GM23338 (cell line): Measurements from ENCODE around the gene PGBD5. TPM values are rescaled to one million over a fixed set of nuclear protein-coding genes. Genes with fewer than 3 reads are reported as not detected.

Experiments used
- ATAC-seq: fragments of 200-7000 bp; cut with Tn5 transposase; 3 replicates; pipeline ENCODE4 v1.9.1; 2020
- DNase-seq: peaks from one replicate; pipeline ENCODE4 v3.0.0-alpha.2; 2015; ENCODE audit warnings: low spot score
- H2AFZ ChIP-seq: fragments of 200-600 bp; sonication (generic); 2 replicates; pipeline ENCODE4 v1.8.0; 2016; ENCODE audit warnings: antibody characterized with exemption, mild to moderate bottlenecking, moderate library complexity
- H3F3A ChIP-seq: fragments of 200-600 bp; sonication (generic); replicated peaks from 2 replicates; pipeline ENCODE4 v1.8.0; 2017; ENCODE audit warnings: antibody characterized with exemption, mixed run types, low read depth
- H3K27ac ChIP-seq: fragments of 200-600 bp; sonication (generic); 2 replicates; pipeline ENCODE4 v1.6.1; 2016; ENCODE audit warnings: low read depth
- H3K27me3 ChIP-seq: fragments of 200-600 bp; sonication (generic); 2 replicates; pipeline ENCODE4 v1.8.0; 2016; ENCODE audit warnings: mild to moderate bottlenecking, mixed run types, moderate library complexity; ENCODE audit not compliant: insufficient read depth
- H3K36me3 ChIP-seq: fragments of 200-600 bp; sonication (generic); 2 replicates; pipeline ENCODE4 v1.8.0; 2016; ENCODE audit warnings: mild to moderate bottlenecking; ENCODE audit not compliant: insufficient read depth
- H3K4me1 ChIP-seq: fragments of 200-600 bp; sonication (generic); 2 replicates; pipeline ENCODE4 v1.8.0; 2016; ENCODE audit warnings: mild to moderate bottlenecking, moderate library complexity; ENCODE audit not compliant: insufficient read depth
- H3K4me2 ChIP-seq: fragments of 200-600 bp; sonication (generic); 2 replicates; pipeline ENCODE4 v1.7.1; 2017; ENCODE audit warnings: mixed run types
- H3K4me3 ChIP-seq: fragments of 200-600 bp; sonication (generic); 2 replicates; pipeline ENCODE4 v1.6.1; 2016; ENCODE audit warnings: mixed run types
- H3K79me2 ChIP-seq: fragments of 200-600 bp; sonication (generic); replicated peaks from 2 replicates; pipeline ENCODE4 v1.8.0; 2017; ENCODE audit warnings: mild to moderate bottlenecking; ENCODE audit not compliant: insufficient read depth
- H3K9me2 ChIP-seq: fragments of 200-600 bp; sonication (generic); 2 replicates; pipeline ENCODE4 v1.8.0; 2017; ENCODE audit not compliant: insufficient read depth
- H4K20me1 ChIP-seq: fragments of 200-600 bp; sonication (generic); replicated peaks from 2 replicates; pipeline ENCODE4 v1.8.0; 2017; ENCODE audit warnings: mild to moderate bottlenecking; ENCODE audit not compliant: insufficient read depth
- H3K27ac Mint-ChIP-seq: 2 replicates; pipeline ENCODE4 v1.8.0; 2020; ENCODE audit warnings: inconsistent platforms, mild to moderate bottlenecking, moderate library complexity, mixed read lengths
- H3K27me3 Mint-ChIP-seq: 3 replicates; pipeline ENCODE4 v1.8.0; 2022; ENCODE audit warnings: low read depth, mild to moderate bottlenecking, moderate library complexity, mixed read lengths, inconsistent platforms; ENCODE audit not compliant: insufficient read depth, poor library complexity
- H3K36me3 Mint-ChIP-seq: 3 replicates; pipeline ENCODE4 v1.8.0; 2021; ENCODE audit warnings: low read depth, mild to moderate bottlenecking, inconsistent platforms, moderate library complexity, mixed read lengths
- H3K4me1 Mint-ChIP-seq: 3 replicates; pipeline ENCODE4 v1.8.0; 2020; ENCODE audit warnings: mild to moderate bottlenecking, inconsistent platforms, mixed read lengths
- H3K4me3 Mint-ChIP-seq: 3 replicates; pipeline ENCODE4 v1.8.0; 2021; ENCODE audit warnings: moderate library complexity, mild to moderate bottlenecking, inconsistent platforms, mixed read lengths
- H3K9me3 Mint-ChIP-seq: 3 replicates; pipeline ENCODE4 v1.8.0; 2020; ENCODE audit warnings: moderate library complexity, mild to moderate bottlenecking, inconsistent platforms, mixed read lengths
- CREB1 ChIP-seq: fragments of 250-450 bp; sonication (Bioruptor Pico); IDR thresholded peaks from 2 replicates; pipeline ENCODE4 v1.5.0; 2020; ENCODE audit warnings: low read depth, mild to moderate bottlenecking, moderate library complexity
- JUNB ChIP-seq: IDR thresholded peaks from one replicate; pipeline ENCODE4 v1.6.1; 2016; ENCODE audit warnings: antibody characterized with exemption; ENCODE audit not compliant: unreplicated experiment
- NANOG ChIP-seq: IDR thresholded peaks from 2 replicates; pipeline ENCODE4 v1.6.1; 2016; ENCODE audit warnings: antibody characterized with exemption, borderline replicate concordance
- POLR2AphosphoS5 ChIP-seq: IDR thresholded peaks from 2 replicates; pipeline ENCODE4 v1.6.1; 2016; ENCODE audit warnings: antibody characterized with exemption, low read depth
- STAT1 ChIP-seq: IDR thresholded peaks from one replicate; pipeline ENCODE4 v1.6.1; 2016; ENCODE audit warnings: antibody characterized with exemption; ENCODE audit not compliant: unreplicated experiment
- ZNF331 ChIP-seq: fragments of 250-450 bp; sonication (Bioruptor Pico); IDR thresholded peaks from 2 replicates; pipeline ENCODE4 v1.5.0; 2020; ENCODE audit warnings: low read depth, mild to moderate bottlenecking, moderate library complexity
- polyA plus RNA-seq: library from polyadenylated mRNA; unstranded; fragments of >200 nt; fragmentation: Nextera tagmentation; extraction: Ambion mirVana; gene quantifications from 2 replicates; pipeline ENCODE4 v1.2.1, GENCODE V29; 2016
- total RNA-seq: library from RNA; depleted of rRNA; stranded (reverse); fragments of >200 nt; shearing (Covaris generic); gene quantifications from 2 replicates; pipeline ENCODE4 v1.2.3, GENCODE V29; 2014
- TF ChIP-seq, protein P1 (sequence below): IDR thresholded peaks from one replicate; pipeline ENCODE4 v1.6.1; 2018; ENCODE audit warnings: antibody characterized with exemption; ENCODE audit not compliant: unreplicated experiment
- TF ChIP-seq, protein P2 (sequence below): fragments of 250-450 bp; sonication (Bioruptor Pico); IDR thresholded peaks from 2 replicates; pipeline ENCODE4 v1.5.0; 2020; ENCODE audit warnings: mild to moderate bottlenecking, moderate library complexity
- TF ChIP-seq, protein P3 (sequence below): IDR thresholded peaks from 2 replicates; pipeline ENCODE4 v1.6.1; 2016; ENCODE audit warnings: antibody characterized with exemption
- TF ChIP-seq, protein P4 (sequence below), 2 experiments: fragments of 200-600 bp in 1 of 2; sonication (generic) in 1 of 2; conservative IDR thresholded peaks; 2 replicates each; pipeline versions ENCODE4 v1.5.1 to v1.6.1; 2016 to 2017; ENCODE audit warnings: antibody characterized with exemption in 2 of 2, low read depth in 2 of 2, mild to moderate bottlenecking in 2 of 2, moderate library complexity in 1 of 2

PGBD5 gene
- total and polyA plus RNA-seq, 2 experiments from 2014 or later: 3.4 to 16.6 TPM

DNA sequence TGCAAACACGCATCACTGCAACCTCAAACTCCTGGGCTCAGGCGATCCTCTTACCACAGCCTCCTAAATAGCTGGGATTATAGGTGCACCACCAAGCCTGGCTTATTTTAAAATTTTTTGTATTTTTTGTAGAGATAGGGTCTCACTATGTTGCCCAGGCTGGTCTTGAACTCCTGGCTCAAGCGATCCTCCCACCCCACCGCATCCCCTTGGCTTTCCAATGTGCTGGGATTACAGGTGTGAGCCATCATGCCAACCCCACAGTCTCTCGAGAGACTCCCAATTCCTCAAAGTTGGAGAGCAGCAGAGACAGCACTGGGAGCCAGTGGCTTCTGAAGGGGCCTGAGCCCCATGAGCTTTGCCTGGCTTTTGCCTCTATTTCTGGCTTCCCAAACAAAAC is 42.7 kb downstream of the PGBD5 start:
- Mint-ChIP-seq H3K36me3 (peaks cover 16% of the 10 kb centered on the region), H3K27ac (peak overlapping the region; percentile 60), H3K4me3 (no peak overlapping the region), H3K4me1 (peaks cover 27% of the 10 kb centered on the region), H3K27me3 (no peaks in the 10 kb centered on the region), H3K9me3 (peaks cover 12% of the 10 kb centered on the region)
- Histone ChIP-seq H2AFZ (no peak overlapping the region), H3K4me1 (peaks cover 21% of the 10 kb centered on the region), H3K4me2 (no peak overlapping the region), H4K20me1 (0 out of 2 replicates have a peak, but pooled peaks cover 7% of the 10 kb centered on the region), H3K27me3 (no peaks in the 10 kb centered on the region), H3K79me2 (peaks cover 18% of the 10 kb centered on the region), H3K36me3 (0 out of 2 replicates have a peak, but pooled peaks cover 4% of the 10 kb centered on the region), H3F3A (no peaks in the 10 kb centered on the region), H3K9me2 (0 out of 2 replicates have a peak, but pooled peaks cover 3% of the 10 kb centered on the region), H3K27ac (no peak overlapping the region), H3K4me3 (no peak overlapping the region)
- TF ChIP-seq ZNF331 (CRISPR knock-in tag) (no peak), STAT1 (no peak), CREB1 (no peak), POLR2AphosphoS5 (no peak), JUNB (no peak), NANOG (no peak)
- TF ChIP-seq, protein P1, sequence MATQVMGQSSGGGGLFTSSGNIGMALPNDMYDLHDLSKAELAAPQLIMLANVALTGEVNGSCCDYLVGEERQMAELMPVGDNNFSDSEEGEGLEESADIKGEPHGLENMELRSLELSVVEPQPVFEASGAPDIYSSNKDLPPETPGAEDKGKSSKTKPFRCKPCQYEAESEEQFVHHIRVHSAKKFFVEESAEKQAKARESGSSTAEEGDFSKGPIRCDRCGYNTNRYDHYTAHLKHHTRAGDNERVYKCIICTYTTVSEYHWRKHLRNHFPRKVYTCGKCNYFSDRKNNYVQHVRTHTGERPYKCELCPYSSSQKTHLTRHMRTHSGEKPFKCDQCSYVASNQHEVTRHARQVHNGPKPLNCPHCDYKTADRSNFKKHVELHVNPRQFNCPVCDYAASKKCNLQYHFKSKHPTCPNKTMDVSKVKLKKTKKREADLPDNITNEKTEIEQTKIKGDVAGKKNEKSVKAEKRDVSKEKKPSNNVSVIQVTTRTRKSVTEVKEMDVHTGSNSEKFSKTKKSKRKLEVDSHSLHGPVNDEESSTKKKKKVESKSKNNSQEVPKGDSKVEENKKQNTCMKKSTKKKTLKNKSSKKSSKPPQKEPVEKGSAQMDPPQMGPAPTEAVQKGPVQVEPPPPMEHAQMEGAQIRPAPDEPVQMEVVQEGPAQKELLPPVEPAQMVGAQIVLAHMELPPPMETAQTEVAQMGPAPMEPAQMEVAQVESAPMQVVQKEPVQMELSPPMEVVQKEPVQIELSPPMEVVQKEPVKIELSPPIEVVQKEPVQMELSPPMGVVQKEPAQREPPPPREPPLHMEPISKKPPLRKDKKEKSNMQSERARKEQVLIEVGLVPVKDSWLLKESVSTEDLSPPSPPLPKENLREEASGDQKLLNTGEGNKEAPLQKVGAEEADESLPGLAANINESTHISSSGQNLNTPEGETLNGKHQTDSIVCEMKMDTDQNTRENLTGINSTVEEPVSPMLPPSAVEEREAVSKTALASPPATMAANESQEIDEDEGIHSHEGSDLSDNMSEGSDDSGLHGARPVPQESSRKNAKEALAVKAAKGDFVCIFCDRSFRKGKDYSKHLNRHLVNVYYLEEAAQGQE: no peak
- TF ChIP-seq, protein P2, sequence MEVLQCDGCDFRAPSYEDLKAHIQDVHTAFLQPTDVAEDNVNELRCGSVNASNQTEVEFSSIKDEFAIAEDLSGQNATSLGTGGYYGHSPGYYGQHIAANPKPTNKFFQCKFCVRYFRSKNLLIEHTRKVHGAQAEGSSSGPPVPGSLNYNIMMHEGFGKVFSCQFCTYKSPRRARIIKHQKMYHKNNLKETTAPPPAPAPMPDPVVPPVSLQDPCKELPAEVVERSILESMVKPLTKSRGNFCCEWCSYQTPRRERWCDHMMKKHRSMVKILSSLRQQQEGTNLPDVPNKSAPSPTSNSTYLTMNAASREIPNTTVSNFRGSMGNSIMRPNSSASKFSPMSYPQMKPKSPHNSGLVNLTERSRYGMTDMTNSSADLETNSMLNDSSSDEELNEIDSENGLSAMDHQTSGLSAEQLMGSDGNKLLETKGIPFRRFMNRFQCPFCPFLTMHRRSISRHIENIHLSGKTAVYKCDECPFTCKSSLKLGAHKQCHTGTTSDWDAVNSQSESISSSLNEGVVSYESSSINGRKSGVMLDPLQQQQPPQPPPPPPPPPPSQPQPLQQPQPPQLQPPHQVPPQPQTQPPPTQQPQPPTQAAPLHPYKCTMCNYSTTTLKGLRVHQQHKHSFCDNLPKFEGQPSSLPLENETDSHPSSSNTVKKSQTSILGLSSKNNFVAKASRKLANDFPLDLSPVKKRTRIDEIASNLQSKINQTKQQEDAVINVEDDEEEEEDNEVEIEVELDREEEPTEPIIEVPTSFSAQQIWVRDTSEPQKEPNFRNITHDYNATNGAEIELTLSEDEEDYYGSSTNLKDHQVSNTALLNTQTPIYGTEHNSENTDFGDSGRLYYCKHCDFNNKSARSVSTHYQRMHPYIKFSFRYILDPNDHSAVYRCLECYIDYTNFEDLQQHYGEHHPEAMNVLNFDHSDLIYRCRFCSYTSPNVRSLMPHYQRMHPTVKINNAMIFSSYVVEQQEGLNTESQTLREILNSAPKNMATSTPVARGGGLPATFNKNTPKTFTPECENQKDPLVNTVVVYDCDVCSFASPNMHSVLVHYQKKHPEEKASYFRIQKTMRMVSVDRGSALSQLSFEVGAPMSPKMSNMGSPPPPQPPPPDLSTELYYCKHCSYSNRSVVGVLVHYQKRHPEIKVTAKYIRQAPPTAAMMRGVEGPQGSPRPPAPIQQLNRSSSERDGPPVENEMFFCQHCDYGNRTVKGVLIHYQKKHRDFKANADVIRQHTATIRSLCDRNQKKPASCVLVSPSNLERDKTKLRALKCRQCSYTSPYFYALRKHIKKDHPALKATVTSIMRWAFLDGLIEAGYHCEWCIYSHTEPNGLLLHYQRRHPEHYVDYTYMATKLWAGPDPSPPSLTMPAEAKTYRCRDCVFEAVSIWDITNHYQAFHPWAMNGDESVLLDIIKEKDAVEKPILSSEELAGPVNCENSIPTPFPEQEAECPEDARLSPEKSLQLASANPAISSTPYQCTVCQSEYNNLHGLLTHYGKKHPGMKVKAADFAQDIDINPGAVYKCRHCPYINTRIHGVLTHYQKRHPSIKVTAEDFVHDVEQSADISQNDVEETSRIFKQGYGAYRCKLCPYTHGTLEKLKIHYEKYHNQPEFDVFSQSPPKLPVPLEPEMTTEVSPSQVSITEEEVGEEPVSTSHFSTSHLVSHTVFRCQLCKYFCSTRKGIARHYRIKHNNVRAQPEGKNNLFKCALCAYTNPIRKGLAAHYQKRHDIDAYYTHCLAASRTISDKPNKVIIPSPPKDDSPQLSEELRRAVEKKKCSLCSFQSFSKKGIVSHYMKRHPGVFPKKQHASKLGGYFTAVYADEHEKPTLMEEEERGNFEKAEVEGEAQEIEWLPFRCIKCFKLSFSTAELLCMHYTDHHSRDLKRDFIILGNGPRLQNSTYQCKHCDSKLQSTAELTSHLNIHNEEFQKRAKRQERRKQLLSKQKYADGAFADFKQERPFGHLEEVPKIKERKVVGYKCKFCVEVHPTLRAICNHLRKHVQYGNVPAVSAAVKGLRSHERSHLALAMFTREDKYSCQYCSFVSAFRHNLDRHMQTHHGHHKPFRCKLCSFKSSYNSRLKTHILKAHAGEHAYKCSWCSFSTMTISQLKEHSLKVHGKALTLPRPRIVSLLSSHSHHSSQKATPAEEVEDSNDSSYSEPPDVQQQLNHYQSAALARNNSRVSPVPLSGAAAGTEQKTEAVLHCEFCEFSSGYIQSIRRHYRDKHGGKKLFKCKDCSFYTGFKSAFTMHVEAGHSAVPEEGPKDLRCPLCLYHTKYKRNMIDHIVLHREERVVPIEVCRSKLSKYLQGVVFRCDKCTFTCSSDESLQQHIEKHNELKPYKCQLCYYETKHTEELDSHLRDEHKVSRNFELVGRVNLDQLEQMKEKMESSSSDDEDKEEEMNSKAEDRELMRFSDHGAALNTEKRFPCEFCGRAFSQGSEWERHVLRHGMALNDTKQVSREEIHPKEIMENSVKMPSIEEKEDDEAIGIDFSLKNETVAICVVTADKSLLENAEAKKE (CRISPR knock-in tag): no peak
- TF ChIP-seq, protein P3, sequence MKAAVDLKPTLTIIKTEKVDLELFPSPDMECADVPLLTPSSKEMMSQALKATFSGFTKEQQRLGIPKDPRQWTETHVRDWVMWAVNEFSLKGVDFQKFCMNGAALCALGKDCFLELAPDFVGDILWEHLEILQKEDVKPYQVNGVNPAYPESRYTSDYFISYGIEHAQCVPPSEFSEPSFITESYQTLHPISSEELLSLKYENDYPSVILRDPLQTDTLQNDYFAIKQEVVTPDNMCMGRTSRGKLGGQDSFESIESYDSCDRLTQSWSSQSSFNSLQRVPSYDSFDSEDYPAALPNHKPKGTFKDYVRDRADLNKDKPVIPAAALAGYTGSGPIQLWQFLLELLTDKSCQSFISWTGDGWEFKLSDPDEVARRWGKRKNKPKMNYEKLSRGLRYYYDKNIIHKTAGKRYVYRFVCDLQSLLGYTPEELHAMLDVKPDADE: no peak
- TF ChIP-seq, protein P4, sequence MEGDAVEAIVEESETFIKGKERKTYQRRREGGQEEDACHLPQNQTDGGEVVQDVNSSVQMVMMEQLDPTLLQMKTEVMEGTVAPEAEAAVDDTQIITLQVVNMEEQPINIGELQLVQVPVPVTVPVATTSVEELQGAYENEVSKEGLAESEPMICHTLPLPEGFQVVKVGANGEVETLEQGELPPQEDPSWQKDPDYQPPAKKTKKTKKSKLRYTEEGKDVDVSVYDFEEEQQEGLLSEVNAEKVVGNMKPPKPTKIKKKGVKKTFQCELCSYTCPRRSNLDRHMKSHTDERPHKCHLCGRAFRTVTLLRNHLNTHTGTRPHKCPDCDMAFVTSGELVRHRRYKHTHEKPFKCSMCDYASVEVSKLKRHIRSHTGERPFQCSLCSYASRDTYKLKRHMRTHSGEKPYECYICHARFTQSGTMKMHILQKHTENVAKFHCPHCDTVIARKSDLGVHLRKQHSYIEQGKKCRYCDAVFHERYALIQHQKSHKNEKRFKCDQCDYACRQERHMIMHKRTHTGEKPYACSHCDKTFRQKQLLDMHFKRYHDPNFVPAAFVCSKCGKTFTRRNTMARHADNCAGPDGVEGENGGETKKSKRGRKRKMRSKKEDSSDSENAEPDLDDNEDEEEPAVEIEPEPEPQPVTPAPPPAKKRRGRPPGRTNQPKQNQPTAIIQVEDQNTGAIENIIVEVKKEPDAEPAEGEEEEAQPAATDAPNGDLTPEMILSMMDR (conservative IDR thresholded peaks at IDR 0.05; ENCODE audit: low read depth in 2 of 2): no peak
- ATAC-seq (no peak), DNase-seq (no peak)
